Keratinocyte (primary cell): ENCODE measurements around the gene PDZD7. TPM values are rescaled to one million over a fixed set of nuclear protein-coding genes. Genes with fewer than 3 reads are reported as not detected.

Experiments used
- DNase-seq: peaks from one replicate; pipeline ENCODE4 v3.0.0-alpha.2; 2011; ENCODE audit warnings: low read depth, missing footprints, low spot score
- FAIRE-seq: peaks from 2 replicates; lab custom pipeline; 2011; peaks lifted over from hg19 to GRCh38; lab: Jason Lieb, UNC
- H2AFZ ChIP-seq: 2 replicates; pipeline ENCODE4 v1.6.0; 2012; ENCODE audit warnings: low read length, control low read depth, inconsistent platforms; ENCODE audit not compliant: control insufficient read depth
- H3K27ac ChIP-seq: 2 replicates; pipeline ENCODE4 v1.5.1; 2011; ENCODE audit warnings: low read length; ENCODE audit not compliant: control insufficient read depth, insufficient read depth
- H3K27me3 ChIP-seq: 3 replicates; pipeline ENCODE4 v1.6.0; 2011; ENCODE audit warnings: low read length; ENCODE audit not compliant: control insufficient read depth, insufficient read depth; ENCODE audit errors: extremely low read depth
- H3K36me3 ChIP-seq, 2 experiments: 2 replicates in 1 of 2; 3 replicates in 1 of 2; pipeline ENCODE4 v1.5.1; 2011; ENCODE audit warnings: low read length in 2 of 2, mild to moderate bottlenecking in 1 of 2; ENCODE audit not compliant: control insufficient read depth in 2 of 2, insufficient read depth in 2 of 2; ENCODE audit errors: extremely low read depth in 1 of 2
- H3K4me1 ChIP-seq: 3 replicates; pipeline ENCODE4 v1.5.1; 2011; ENCODE audit warnings: low read length; ENCODE audit not compliant: control insufficient read depth, insufficient read depth; ENCODE audit errors: extremely low read depth
- H3K4me2 ChIP-seq: 3 replicates; pipeline ENCODE4 v1.6.0; 2011; ENCODE audit warnings: low read depth, low read length; ENCODE audit not compliant: control insufficient read depth, insufficient read depth; ENCODE audit errors: extremely low read depth
- H3K4me3 ChIP-seq, 3 experiments: fragments of 200-600 bp in 1 of 3; sonication (generic) in 1 of 3; 2 replicates in 2 of 3; 3 replicates in 1 of 3; pipeline ENCODE4 v1.5.1; 2011 to 2016; ENCODE audit warnings: low read length in 3 of 3, mild to moderate bottlenecking in 3 of 3, control low read depth in 2 of 3, inconsistent platforms in 1 of 3, low read depth in 1 of 3, mixed read lengths in 1 of 3, mixed run types in 1 of 3, moderate library complexity in 1 of 3; ENCODE audit not compliant: control insufficient read depth in 2 of 3, insufficient read depth in 2 of 3; ENCODE audit errors: extremely low read depth in 1 of 3
- H3K79me2 ChIP-seq: 2 replicates; pipeline ENCODE4 v1.6.0; 2012; ENCODE audit warnings: low read length; ENCODE audit not compliant: control insufficient read depth, insufficient read depth
- H3K9ac ChIP-seq: 3 replicates; pipeline ENCODE4 v1.6.0; 2011; ENCODE audit warnings: low read length; ENCODE audit not compliant: control insufficient read depth, insufficient read depth; ENCODE audit errors: extremely low read depth
- H3K9me1 ChIP-seq: 3 replicates; pipeline ENCODE4 v1.6.0; 2011; ENCODE audit warnings: low read length; ENCODE audit not compliant: control insufficient read depth, insufficient read depth; ENCODE audit errors: extremely low read depth
- H3K9me3 ChIP-seq: 2 replicates; pipeline ENCODE4 v1.5.1; 2012; ENCODE audit warnings: low read depth, low read length; ENCODE audit not compliant: control insufficient read depth
- H4K20me1 ChIP-seq: 3 replicates; pipeline ENCODE4 v1.6.0; 2011; ENCODE audit warnings: low read length; ENCODE audit not compliant: control insufficient read depth, insufficient read depth; ENCODE audit errors: extremely low read depth
- EZH2 ChIP-seq: IDR thresholded peaks from one replicate; pipeline ENCODE4 v1.6.1; 2012; ENCODE audit warnings: inconsistent platforms, mild to moderate bottlenecking, low read length, moderate library complexity
- dilution Hi-C: fragments of 300-500 bp; cut with MboI; formaldehyde crosslinking; loops from one replicate; pipeline ENCODE4 v1.7.0; 2020; ENCODE audit warnings: low sequenced_read_pairs; ENCODE audit not compliant: extremely low pct_ligation_motif_present
- polyA plus RNA-seq, 5 experiments: library from polyadenylated mRNA; depleted of rRNA in 3 of 5; stranded (reverse) in 3 of 5; stranded (forward) in 1 of 5; unstranded in 1 of 5; fragments of >200 nt; gene quantifications; 1 replicate in 1 of 5; 2 replicates in 3 of 5; 3 replicates in 1 of 5; pipeline versions ENCODE4 v1.2.1 to v1.2.3, GENCODE V29; 2011 to 2012; ENCODE audit warnings: missing spikeins in 2 of 5, low read depth in 1 of 5, low replicate concordance in 1 of 5
- TF ChIP-seq, protein P1 (sequence below), 3 experiments: IDR thresholded peaks in 1 of 3; conservative IDR thresholded peaks in 1 of 3; optimal IDR thresholded peaks in 1 of 3; 2 replicates in 2 of 3; 3 replicates in 1 of 3; pipeline versions ENCODE3 to v1.5.1; 2011; ENCODE audit warnings: low read length in 3 of 3, mild to moderate bottlenecking in 3 of 3, moderate library complexity in 2 of 3, control low read depth in 1 of 3, inconsistent platforms in 1 of 3; ENCODE audit not compliant: insufficient read depth in 2 of 3; ENCODE audit errors: extremely low read depth in 1 of 3

PDZD7 gene
- polyA plus RNA-seq, 1 donor (not counting 4 experiments of a cell fraction or from before 2014, with no cell fraction given) = 0.54 TPM

DNA sequence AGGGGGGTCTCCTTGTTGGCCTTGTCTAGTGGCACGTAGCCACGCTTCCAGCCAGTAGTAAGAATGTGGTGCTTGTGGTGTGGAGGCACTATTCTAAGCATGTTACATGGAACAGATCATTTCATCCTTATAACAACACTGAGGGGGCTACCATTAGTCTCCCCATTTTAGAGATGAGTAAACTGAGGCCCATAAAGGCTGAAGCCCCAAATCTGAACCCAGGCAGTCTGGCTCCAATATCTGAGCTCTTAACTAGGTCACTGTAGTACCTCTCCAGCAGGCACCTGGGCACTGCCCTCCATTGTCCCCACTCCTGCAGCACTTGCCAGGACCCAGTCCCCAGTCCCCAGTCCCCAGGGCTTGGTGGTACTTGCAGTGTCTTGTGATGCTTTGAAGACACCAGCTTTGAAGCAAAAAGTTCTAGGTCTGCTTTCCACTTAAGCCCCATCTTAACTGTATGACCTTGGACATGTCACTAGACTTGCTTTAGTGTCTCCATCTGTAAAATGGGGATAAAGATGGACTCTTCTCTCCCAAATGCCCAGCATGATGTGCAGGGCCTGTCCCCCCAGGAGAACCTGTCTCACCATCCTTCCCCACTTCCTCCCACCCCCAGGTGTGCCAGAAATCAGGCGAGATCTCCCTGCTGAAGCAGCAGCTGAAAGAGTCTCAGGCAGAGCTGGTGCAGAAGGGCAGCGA lies 24.9 kb downstream of the PDZD7 start:
- Histone ChIP-seq H3K9me1 (no peaks in the 10 kb centered on the region), H3K4me2 (no peak overlapping the region), H3K79me2 (peaks cover 12% of the 10 kb centered on the region), H3K4me3 (no peak overlapping the region), H4K20me1 (no peaks in the 10 kb centered on the region), H3K36me3 (peaks cover 15 to 26% of the 10 kb centered on the region in 2 experiments), H3K9ac (no peak overlapping the region), H3K27me3 (no peaks in the 10 kb centered on the region), H3K9me3 (no peaks in the 10 kb centered on the region), H3K4me1 (peaks cover 7% of the 10 kb centered on the region), H3K27ac (no peak overlapping the region), H2AFZ (no peak overlapping the region)
- no peak for DNase-seq
- FAIRE-seq = no peak
- TF ChIP-seq, protein P1, sequence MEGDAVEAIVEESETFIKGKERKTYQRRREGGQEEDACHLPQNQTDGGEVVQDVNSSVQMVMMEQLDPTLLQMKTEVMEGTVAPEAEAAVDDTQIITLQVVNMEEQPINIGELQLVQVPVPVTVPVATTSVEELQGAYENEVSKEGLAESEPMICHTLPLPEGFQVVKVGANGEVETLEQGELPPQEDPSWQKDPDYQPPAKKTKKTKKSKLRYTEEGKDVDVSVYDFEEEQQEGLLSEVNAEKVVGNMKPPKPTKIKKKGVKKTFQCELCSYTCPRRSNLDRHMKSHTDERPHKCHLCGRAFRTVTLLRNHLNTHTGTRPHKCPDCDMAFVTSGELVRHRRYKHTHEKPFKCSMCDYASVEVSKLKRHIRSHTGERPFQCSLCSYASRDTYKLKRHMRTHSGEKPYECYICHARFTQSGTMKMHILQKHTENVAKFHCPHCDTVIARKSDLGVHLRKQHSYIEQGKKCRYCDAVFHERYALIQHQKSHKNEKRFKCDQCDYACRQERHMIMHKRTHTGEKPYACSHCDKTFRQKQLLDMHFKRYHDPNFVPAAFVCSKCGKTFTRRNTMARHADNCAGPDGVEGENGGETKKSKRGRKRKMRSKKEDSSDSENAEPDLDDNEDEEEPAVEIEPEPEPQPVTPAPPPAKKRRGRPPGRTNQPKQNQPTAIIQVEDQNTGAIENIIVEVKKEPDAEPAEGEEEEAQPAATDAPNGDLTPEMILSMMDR (optimal IDR thresholded peaks at IDR 0.05 in 1 of 3, IDR thresholded peaks at IDR 0.05 in 1 of 3, conservative IDR thresholded peaks at IDR 0.05 in 1 of 3; ENCODE audit: extremely low read depth in 1 of 3, insufficient read depth in 2 of 3, low read length in 3 of 3) = no peak
- no peak for TF ChIP-seq EZH2
- dilution Hi-C loops = no loop called here

DNA sequence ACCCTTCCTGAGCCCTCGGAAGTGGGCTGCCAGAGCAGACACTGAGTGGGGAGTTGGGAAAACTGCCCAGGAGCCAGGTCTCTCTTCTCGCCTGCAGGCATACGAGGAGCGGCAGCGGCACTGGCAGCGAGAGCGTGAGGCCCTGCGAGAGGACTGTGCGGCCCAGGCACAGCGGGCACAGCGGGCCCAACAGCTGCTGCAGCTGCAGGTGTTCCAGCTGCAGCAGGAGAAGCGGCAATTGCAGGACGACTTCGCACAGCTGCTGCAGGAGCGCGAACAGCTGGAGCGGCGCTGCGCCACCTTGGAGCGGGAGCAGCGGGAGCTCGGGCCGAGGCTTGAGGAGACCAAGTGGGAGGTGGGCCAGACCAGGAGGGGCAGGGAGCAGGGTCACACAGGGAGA lies 25.6 kb downstream of the PDZD7 start:
- Histone ChIP-seq H3K4me1 (peaks cover 7% of the 10 kb centered on the region), H3K27me3 (no peaks in the 10 kb centered on the region), H3K27ac (no peak overlapping the region), H3K9me3 (no peaks in the 10 kb centered on the region), H3K4me2 (no peak overlapping the region), H3K9ac (no peak overlapping the region), H3K4me3 (no peak overlapping the region), H3K36me3 (peaks cover 15 to 26% of the 10 kb centered on the region in 2 experiments), H2AFZ (no peak overlapping the region), H3K9me1 (no peaks in the 10 kb centered on the region), H3K79me2 (peaks cover 16% of the 10 kb centered on the region), H4K20me1 (no peaks in the 10 kb centered on the region)
- no peak for FAIRE-seq
- dilution Hi-C loops = no loop called here
- TF ChIP-seq, protein P1 (optimal IDR thresholded peaks at IDR 0.05 in 1 of 3, IDR thresholded peaks at IDR 0.05 in 1 of 3, conservative IDR thresholded peaks at IDR 0.05 in 1 of 3; ENCODE audit: extremely low read depth in 1 of 3, insufficient read depth in 2 of 3, low read length in 3 of 3) = no peak
- TF ChIP-seq EZH2 = no peak
- DNase-seq = no peak
